Skin epidermis (tissue), 12 donors: ENCODE data around the gene KCNJ2.
A peak's percentile ranks its signal among the peaks of the same experiment; 100 is the strongest.

Experiments
- H3K27ac ChIP-seq, 21 experiments: fragments of 200-600 bp; sonication (generic) in 11 of 21; one replicate each; pipeline ENCODE4 v1.5.0; 2020; ENCODE audit warnings: mild to moderate bottlenecking in 3 of 21, inconsistent platforms in 2 of 21, moderate library complexity in 2 of 21
- H3K4me3 ChIP-seq, 7 experiments: fragments of 200-600 bp; sonication (generic) in 2 of 7; one replicate each; pipeline ENCODE4 v1.5.0; 2020; ENCODE audit warnings: inconsistent platforms in 2 of 7, mild to moderate bottlenecking in 2 of 7, moderate library complexity in 1 of 7

The KCNJ2 gene

GRCh38 chr17:70190959-70191805 is 21.9 kb downstream of the KCNJ2 start:
- H3K4me3 ChIP-seq = no peak overlapping the region
- no peak overlapping the region for H3K27ac ChIP-seq

DNA sequence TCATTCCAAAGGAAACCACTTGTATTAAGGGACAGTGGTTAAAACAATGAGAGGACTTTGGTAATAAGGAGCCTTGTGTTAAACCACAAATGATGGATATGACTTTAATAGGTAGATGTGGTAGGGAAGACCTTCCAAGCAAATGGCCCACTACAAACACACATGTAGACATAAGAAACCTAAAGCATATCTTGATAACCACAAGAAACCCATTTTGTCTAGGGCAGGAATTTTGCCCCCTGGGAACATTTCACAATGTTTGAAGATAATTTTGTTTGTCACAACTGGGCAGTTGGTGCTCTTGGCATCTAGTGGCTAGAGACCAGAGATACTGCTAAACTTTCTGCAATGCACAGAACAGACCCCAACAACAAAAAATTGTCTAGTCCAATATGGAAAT is 25.8 kb downstream of the KCNJ2 start:
- no peak overlapping the region for H3K4me3 ChIP-seq
- no peak overlapping the region for H3K27ac ChIP-seq

DNA sequence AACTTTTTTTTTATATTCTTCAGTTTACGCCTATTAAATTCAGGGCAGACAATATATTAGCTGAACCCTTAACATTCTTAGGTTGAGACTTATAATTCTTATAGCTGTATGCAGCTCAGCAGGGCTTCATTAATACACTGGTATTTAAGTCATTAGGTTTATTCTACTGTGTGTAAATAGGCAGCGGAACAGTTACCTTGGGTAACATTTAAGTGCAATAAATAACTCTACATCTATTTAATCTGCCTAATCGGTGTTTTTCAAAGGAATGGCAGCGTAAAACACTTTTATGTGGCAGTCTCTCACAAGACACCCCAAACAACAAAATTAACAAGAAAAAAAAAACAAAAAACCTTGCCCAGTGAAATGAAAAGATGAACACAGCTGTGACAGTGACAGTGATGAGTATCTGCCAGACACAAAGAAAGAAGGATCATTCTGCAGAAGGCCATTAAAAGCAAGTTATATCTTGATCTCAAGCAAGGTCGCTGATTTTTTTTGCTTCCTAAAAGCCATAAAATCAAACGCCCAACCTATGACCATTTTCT is 32.6 kb downstream of the KCNJ2 start:
- no peak overlapping the region for H3K4me3 ChIP-seq
- H3K27ac ChIP-seq = no peak overlapping the region

- Histone ChIP-seq H3K27ac (no peak overlapping the region), H3K4me3 (no peak overlapping the region)
These were observed 33.5 kb downstream of the KCNJ2 start for GRCh38 chr17:70202840-70203239.

DNA sequence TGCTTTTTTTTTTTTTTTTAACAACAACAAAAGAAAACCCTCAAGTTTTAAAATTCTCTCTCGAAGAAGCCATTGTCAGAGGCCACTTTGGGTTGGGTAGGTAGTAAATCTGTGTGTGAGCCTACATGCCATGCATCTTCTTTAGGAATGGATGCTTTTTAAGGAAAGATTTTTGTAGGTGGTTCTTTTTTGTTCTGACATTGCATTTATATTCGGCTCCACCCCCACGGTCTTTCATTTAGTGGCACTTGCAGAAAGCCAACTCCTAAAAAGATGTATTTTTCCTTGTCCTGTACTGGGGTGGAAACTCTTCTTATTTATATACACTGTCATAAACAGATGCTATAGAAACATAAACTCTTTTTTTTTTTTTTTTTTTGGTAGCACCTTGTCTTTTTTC is 35.1 kb downstream of the KCNJ2 start:
- Histone ChIP-seq H3K27ac (peak overlapping the region in 1 of 21 experiments; percentile 10), H3K4me3 (no peak overlapping the region)

DNA sequence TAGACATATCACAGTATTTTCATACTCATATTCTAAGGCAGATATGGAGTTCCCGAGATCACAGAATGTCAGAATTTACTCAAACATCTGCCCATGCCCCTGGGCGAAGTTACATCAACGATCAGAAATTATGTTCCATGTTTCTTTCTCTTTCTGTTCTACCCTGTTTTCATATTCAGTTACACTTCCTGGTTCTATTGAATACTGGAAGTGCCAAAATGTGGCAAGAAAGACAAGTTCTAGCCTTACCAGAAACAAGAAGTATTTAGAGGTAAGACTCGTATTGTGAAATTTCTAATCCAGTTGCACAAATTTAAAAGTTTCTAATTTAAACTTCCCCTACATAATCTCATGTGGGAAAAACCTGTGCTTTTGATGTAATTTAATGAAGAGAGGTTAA is 36.1 kb downstream of the KCNJ2 start:
- peak overlapping the region in 6 of 21 experiments; percentile 3 to 52 (median 21) for H3K27ac ChIP-seq
- H3K4me3 ChIP-seq = no peak overlapping the region

GRCh38 chr17:70206361-70207010 is 37.2 kb downstream of the KCNJ2 start:
- H3K27ac ChIP-seq = peak overlapping the region in 2 of 21 experiments; percentile 24 to 38
- H3K4me3 ChIP-seq = no peak overlapping the region

GRCh38 chr17:70207184-70207583 is 37.9 kb downstream of the KCNJ2 start:
- Histone ChIP-seq H3K27ac (no peak overlapping the region), H3K4me3 (no peak overlapping the region)

DNA sequence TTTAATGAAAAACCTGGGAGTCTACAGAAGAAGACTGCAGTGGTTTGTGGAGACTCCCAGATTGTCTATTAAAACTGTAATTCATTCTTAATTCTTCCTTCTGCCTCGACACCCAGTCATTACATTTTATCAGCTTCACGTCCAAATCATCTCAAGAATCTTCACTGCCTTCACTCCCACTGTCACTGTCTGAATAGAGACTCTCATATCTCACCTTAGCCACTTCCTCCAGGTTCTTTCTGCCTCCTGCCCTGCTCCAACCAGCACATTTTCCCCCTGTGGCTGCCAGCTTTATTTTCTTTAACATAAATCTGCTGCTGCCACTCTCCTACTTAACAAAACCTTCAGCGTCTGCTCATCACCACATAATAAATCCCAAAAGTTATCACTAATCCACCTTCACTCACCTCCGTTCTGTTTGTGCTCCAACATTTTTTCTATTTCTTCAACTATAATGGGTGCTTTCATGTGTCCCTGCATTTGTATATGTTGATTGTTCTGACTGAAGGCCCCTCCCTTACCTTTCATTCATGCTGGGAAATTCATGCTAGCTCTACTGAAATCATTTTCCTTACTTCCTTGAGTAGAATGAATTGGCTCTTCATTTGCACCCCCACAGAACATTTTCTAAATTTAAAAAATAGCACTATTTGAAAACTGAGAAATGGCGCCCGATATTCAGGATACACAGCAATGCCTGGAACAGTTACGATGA is 38.9 kb downstream of the KCNJ2 start:
- Histone ChIP-seq H3K27ac (no peak overlapping the region), H3K4me3 (no peak overlapping the region)

GRCh38 chr17:70208825-70209555 is 39.7 kb downstream of the KCNJ2 start:
- Histone ChIP-seq H3K4me3 (no peak overlapping the region), H3K27ac (no peak overlapping the region)

DNA sequence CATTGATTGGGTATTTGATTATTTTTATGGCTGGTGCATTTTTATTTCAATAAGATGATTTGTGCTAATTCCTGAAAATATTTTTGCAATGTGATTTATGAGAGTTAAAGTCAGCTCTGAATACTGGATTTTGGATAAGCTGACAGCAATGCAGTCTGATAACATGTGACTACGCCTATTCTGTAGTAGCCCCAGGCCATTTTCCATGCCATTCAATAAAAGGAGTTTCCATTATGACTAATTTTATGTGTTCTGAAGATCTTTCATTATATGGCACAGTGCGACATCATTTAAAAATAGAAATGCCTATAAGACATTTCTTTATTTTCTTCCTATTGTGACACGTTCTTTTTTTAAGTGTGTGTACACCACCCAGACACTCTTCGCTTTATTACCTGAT is 46.3 kb downstream of the KCNJ2 start:
- H3K27ac ChIP-seq = no peak overlapping the region
- H3K4me3 ChIP-seq = no peak overlapping the region

- H3K4me3 ChIP-seq = no peak overlapping the region
- no peak overlapping the region for H3K27ac ChIP-seq
These were observed 48.2 kb downstream of the KCNJ2 start for GRCh38 chr17:70217571-70217970.

DNA sequence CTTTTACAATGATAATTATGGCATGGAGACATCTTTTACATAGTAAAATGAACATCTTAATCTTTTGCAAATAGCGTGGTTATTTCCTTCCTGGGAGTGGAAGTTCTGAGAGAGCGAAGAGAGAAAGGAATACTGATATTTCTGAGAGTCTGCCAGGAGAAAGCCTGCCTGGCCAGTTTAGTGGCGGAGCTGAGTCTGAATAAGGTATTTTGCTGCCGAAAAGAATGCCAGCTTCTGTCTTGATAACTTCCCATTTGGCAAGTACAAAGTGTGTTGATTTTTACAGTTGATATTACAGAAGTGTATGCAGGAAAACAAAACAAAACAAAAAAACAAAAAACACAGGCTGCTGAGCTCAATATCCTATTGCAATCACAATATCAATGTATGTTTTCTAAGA is 55.9 kb downstream of the KCNJ2 start:
- no peak overlapping the region for H3K27ac ChIP-seq
- no peak overlapping the region for H3K4me3 ChIP-seq
